HCT116 (cell line): ENCODE results near the gene C1QTNF2. TPM values are rescaled to one million over a fixed set of nuclear protein-coding genes. Genes with fewer than 3 reads are reported as not detected.

ENCODE experiments used
- ATAC-seq: fragments of 200-7000 bp; cut with Tn5 transposase; 2 replicates; pipeline ENCODE4 v1.9.1; 2020; ENCODE audit warnings: mild to moderate bottlenecking, moderate library complexity
- BruUV-seq: library from RNA; stranded (reverse); fragments of 400-500 nt; replicated peaks from 2 replicates; lab custom pipeline; 2021; lab: Mats Ljungman, UMichigan
- CTCF ChIA-PET: fragments of 300-600 bp; sonication (Branson Sonifier 250); formaldehyde crosslinking; loops from one replicate; lab custom pipeline; 2021; ENCODE audit warnings: antibody characterized with exemption; lab: Charles Lee
- POLR2A ChIA-PET: fragments of 300-600, 350-600 bp; sonication (Branson Sonifier 250); formaldehyde crosslinking; loops from one replicate; lab custom pipeline; 2021; ENCODE audit warnings: antibody characterized with exemption; lab: Charles Lee
- RAD21 ChIA-PET, 2 experiments: fragments of 300-600 bp; sonication (Branson Sonifier 250); formaldehyde crosslinking; loops; one replicate each; lab custom pipeline; 2023; ENCODE audit warnings: low total read pairs in 2 of 2; ENCODE audit not compliant: uncharacterized antibody in 2 of 2, unreplicated experiment in 2 of 2, low non-redundant PET in 1 of 2; lab: Charles Lee
- DNase-seq: peaks from one replicate; pipeline ENCODE4 v3.0.0-alpha.2; 2010; ENCODE audit warnings: low read depth, low spot score
- H2AFZ ChIP-seq: fragments of 200-600 bp; shearing (Covaris generic), sonication (generic); 2 replicates; pipeline ENCODE4 v1.6.1; 2017; ENCODE audit warnings: low read depth, mixed run types, mixed read lengths, antibody characterized with exemption, low read length; ENCODE audit not compliant: poor library complexity, severe bottlenecking
- H3K27ac ChIP-seq: 2 replicates; pipeline ENCODE4 v1.5.1; 2012; ENCODE audit warnings: low read depth, low read length
- H3K27me3 ChIP-seq: fragments of 200-600 bp; sonication (generic); 2 replicates; pipeline ENCODE4 v1.6.1; 2016; ENCODE audit warnings: mixed run types, low read length, mixed read lengths; ENCODE audit not compliant: insufficient read depth
- H3K36me3 ChIP-seq, 2 experiments: fragments of 200-500 bp in 1 of 2; fragments of 200-600 bp in 1 of 2; sonication (Bioruptor generic) in 1 of 2; sonication (generic) in 1 of 2; 2 replicates each; pipeline versions ENCODE4 v1.5.1 to v1.6.1; 2014 to 2016; ENCODE audit warnings: low read length in 2 of 2, inconsistent platforms in 1 of 2, mixed read lengths in 1 of 2, mixed run types in 1 of 2; ENCODE audit not compliant: insufficient read depth in 2 of 2, control insufficient read depth in 1 of 2
- H3K4me1 ChIP-seq, 2 experiments: fragments of 200-600 bp in 1 of 2; sonication (generic) in 1 of 2; 2 replicates each; pipeline versions ENCODE4 v1.5.1 to v1.6.1; 2012 to 2017; ENCODE audit warnings: low read length in 2 of 2, inconsistent platforms in 1 of 2, mild to moderate bottlenecking in 1 of 2, mixed read lengths in 1 of 2, mixed run types in 1 of 2, moderate library complexity in 1 of 2; ENCODE audit not compliant: insufficient read depth in 2 of 2, control insufficient read depth in 1 of 2
- H3K4me2 ChIP-seq: fragments of 200-600 bp; sonication (generic); 2 replicates; pipeline ENCODE4 v1.6.1; 2017; ENCODE audit warnings: mixed run types, low read length, mixed read lengths
- H3K4me3 ChIP-seq, 2 experiments: fragments of 200-600 bp in 1 of 2; sonication (generic) in 1 of 2; replicated peaks in 1 of 2; 2 replicates each; pipeline ENCODE4 v1.5.1; 2011 to 2016; ENCODE audit warnings: low read length in 2 of 2, control low read depth in 1 of 2, low read depth in 1 of 2, mild to moderate bottlenecking in 1 of 2, mixed read lengths in 1 of 2, mixed run types in 1 of 2
- H3K79me2 ChIP-seq: fragments of 200-600 bp; sonication (generic); 2 replicates; pipeline ENCODE4 v1.6.1; 2017; ENCODE audit warnings: mild to moderate bottlenecking, mixed run types, low read length, moderate library complexity, mixed read lengths; ENCODE audit not compliant: insufficient read depth
- H3K9ac ChIP-seq: fragments of 200-600 bp; sonication (generic); 2 replicates; pipeline ENCODE4 v1.6.1; 2016; ENCODE audit warnings: low read length, mixed read lengths
- H3K9me2 ChIP-seq: fragments of 200-600 bp; sonication (generic), shearing (Covaris generic); 2 replicates; pipeline ENCODE4 v1.6.1; 2017; ENCODE audit warnings: mixed run types, mild to moderate bottlenecking, moderate library complexity; ENCODE audit not compliant: insufficient read depth
- H3K9me3 ChIP-seq, 2 experiments: fragments of 200-500 bp in 1 of 2; fragments of 200-600 bp in 1 of 2; sonication (Bioruptor generic) in 1 of 2; sonication (generic) in 1 of 2; 2 replicates each; pipeline ENCODE4 v1.6.1; 2014 to 2017; ENCODE audit warnings: low read length in 2 of 2, mixed read lengths in 2 of 2, inconsistent platforms in 1 of 2, low read depth in 1 of 2, mild to moderate bottlenecking in 1 of 2, mixed run types in 1 of 2, moderate library complexity in 1 of 2; ENCODE audit not compliant: control insufficient read depth in 1 of 2, insufficient read depth in 1 of 2
- H4K20me1 ChIP-seq: fragments of 200-600 bp; sonication (generic), shearing (Covaris generic); 2 replicates; pipeline ENCODE4 v1.6.1; 2017; ENCODE audit warnings: mixed run types, mild to moderate bottlenecking, moderate library complexity; ENCODE audit not compliant: insufficient read depth
- EGR1 ChIP-seq: IDR thresholded peaks from 2 replicates; pipeline ENCODE4 v1.6.1; 2012; ENCODE audit warnings: low read depth
- ELF1 ChIP-seq: IDR thresholded peaks from 2 replicates; pipeline ENCODE4 v1.6.1; 2012; ENCODE audit warnings: low read depth, borderline replicate concordance
- EZH2 ChIP-seq: fragments of 200-600 bp; sonication (generic); IDR thresholded peaks from 2 replicates; pipeline ENCODE4 v1.6.1; 2017; ENCODE audit warnings: antibody characterized with exemption, mixed run types
- POLR2A ChIP-seq: IDR thresholded peaks from 2 replicates; pipeline ENCODE4 v1.7.0; 2011; ENCODE audit warnings: borderline replicate concordance; ENCODE audit not compliant: insufficient read depth, insufficient read length; ENCODE audit errors: extremely low read depth
- SP1 ChIP-seq: IDR thresholded peaks from 2 replicates; pipeline ENCODE4 v1.6.1; 2012; ENCODE audit warnings: low read depth
- SRF ChIP-seq: IDR thresholded peaks from 2 replicates; pipeline ENCODE4 v1.6.1; 2012; ENCODE audit warnings: low read depth
- ZFX ChIP-seq: fragments of 450-650 bp; IDR thresholded peaks from 2 replicates; pipeline ENCODE4 v1.6.1; 2017
- intact Hi-C: fragments of 100-400 bp; cut with micrococcal nuclease; formaldehyde crosslinking; loops from 2 replicates; pipeline ENCODE4 v1.10.0; 2022
- total RNA-seq: library from RNA; stranded (reverse); gene quantifications from one replicate; pipeline ENCODE4 v1.2.1, GENCODE V29; 2021; ENCODE audit not compliant: unreplicated experiment
- TF ChIP-seq, protein P1 (sequence below): IDR thresholded peaks from 2 replicates; pipeline ENCODE4 v1.6.1; 2012
- TF ChIP-seq, protein P2 (sequence below): IDR thresholded peaks from 2 replicates; pipeline ENCODE4 v1.6.1; 2011; ENCODE audit warnings: mild to moderate bottlenecking, low read length, moderate library complexity; ENCODE audit not compliant: insufficient replicate concordance; ENCODE audit errors: extremely low read depth
- TF ChIP-seq, protein P3 (sequence below): IDR thresholded peaks from 2 replicates; pipeline ENCODE4 v1.6.1; 2012; ENCODE audit warnings: low read depth
- TF ChIP-seq, protein P4 (sequence below), 3 experiments: fragments of 200-600 bp in 1 of 3; sonication (generic) in 1 of 3; IDR thresholded peaks in 2 of 3; conservative IDR thresholded peaks in 1 of 3; 2 replicates each; pipeline ENCODE4 v1.5.1; 2012 to 2017; ENCODE audit warnings: low read depth in 2 of 3, low read length in 2 of 3, antibody characterized with exemption in 1 of 3, borderline replicate concordance in 1 of 3, control low read depth in 1 of 3, mild to moderate bottlenecking in 1 of 3, mixed read lengths in 1 of 3, mixed run types in 1 of 3, moderate library complexity in 1 of 3; ENCODE audit not compliant: insufficient read depth in 1 of 3
- TF ChIP-seq, protein P5 (sequence below): IDR thresholded peaks from 2 replicates; pipeline ENCODE4 v1.6.1; 2012

Gene C1QTNF2
- total RNA-seq, 1 experiment from 2014 or later: 0.15 TPM

DNA sequence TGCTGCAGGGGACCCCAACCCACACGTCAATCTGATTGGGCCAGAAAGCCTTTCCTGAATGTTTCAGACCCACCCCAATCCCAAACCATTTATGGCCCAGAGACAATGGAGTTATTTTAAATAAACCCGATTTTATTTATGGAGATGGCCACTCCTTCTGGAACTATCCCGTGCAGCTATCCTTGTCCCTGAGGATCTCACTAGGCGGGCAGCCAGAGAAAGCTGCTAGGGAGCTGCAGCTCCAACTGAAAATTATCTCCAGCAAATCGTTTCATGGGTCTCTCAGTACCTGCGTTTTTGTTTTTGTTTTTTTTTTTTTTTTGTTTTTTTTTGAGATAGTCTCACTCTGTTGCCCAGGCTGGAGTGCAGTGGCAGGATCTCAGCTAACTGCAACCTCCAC lies 23.0 kb downstream of the C1QTNF2 start:
- Histone ChIP-seq H3K27me3 (no peaks in the 10 kb centered on the region), H3K9me2 (no peaks in the 10 kb centered on the region), H3K9me3 (no peaks in the 10 kb centered on the region), H2AFZ (no peak overlapping the region), H3K79me2 (no peaks in the 10 kb centered on the region), H3K4me2 (no peak overlapping the region), H3K4me3 (no peak overlapping the region), H4K20me1 (no peaks in the 10 kb centered on the region), H3K36me3 (no peaks in the 10 kb centered on the region), H3K27ac (no peak overlapping the region), H3K9ac (no peak overlapping the region), H3K4me1 (peaks cover 0 to 7% of the 10 kb centered on the region in 2 experiments; a peak in 2 of 4 replicates)
- ATAC-seq (no peak), DNase-seq (no peak)
- CTCF ChIA-PET: interaction anchor here (1.0 kb wide), 1 partner anchor 325 kb away, joined by 3 read pairs; no protein-coding TSS in a partner anchor
- BruUV-seq: no TSS peak
- POLR2A ChIA-PET: no interaction called here
- intact Hi-C loops: no loop called here
- RAD21 ChIA-PET: no interaction called here
- TF ChIP-seq, protein P1, sequence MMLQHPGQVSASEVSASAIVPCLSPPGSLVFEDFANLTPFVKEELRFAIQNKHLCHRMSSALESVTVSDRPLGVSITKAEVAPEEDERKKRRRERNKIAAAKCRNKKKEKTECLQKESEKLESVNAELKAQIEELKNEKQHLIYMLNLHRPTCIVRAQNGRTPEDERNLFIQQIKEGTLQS: no peak
- TF ChIP-seq ELF1 (no peak), EZH2 (no peak), ZFX (no peak), SRF (no peak), EGR1 (no peak), SP1 (no peak), POLR2A (no peak)
- TF ChIP-seq, protein P2, sequence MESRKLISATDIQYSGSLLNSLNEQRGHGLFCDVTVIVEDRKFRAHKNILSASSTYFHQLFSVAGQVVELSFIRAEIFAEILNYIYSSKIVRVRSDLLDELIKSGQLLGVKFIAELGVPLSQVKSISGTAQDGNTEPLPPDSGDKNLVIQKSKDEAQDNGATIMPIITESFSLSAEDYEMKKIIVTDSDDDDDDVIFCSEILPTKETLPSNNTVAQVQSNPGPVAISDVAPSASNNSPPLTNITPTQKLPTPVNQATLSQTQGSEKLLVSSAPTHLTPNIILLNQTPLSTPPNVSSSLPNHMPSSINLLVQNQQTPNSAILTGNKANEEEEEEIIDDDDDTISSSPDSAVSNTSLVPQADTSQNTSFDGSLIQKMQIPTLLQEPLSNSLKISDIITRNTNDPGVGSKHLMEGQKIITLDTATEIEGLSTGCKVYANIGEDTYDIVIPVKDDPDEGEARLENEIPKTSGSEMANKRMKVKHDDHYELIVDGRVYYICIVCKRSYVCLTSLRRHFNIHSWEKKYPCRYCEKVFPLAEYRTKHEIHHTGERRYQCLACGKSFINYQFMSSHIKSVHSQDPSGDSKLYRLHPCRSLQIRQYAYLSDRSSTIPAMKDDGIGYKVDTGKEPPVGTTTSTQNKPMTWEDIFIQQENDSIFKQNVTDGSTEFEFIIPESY: no peak
- TF ChIP-seq, protein P3, sequence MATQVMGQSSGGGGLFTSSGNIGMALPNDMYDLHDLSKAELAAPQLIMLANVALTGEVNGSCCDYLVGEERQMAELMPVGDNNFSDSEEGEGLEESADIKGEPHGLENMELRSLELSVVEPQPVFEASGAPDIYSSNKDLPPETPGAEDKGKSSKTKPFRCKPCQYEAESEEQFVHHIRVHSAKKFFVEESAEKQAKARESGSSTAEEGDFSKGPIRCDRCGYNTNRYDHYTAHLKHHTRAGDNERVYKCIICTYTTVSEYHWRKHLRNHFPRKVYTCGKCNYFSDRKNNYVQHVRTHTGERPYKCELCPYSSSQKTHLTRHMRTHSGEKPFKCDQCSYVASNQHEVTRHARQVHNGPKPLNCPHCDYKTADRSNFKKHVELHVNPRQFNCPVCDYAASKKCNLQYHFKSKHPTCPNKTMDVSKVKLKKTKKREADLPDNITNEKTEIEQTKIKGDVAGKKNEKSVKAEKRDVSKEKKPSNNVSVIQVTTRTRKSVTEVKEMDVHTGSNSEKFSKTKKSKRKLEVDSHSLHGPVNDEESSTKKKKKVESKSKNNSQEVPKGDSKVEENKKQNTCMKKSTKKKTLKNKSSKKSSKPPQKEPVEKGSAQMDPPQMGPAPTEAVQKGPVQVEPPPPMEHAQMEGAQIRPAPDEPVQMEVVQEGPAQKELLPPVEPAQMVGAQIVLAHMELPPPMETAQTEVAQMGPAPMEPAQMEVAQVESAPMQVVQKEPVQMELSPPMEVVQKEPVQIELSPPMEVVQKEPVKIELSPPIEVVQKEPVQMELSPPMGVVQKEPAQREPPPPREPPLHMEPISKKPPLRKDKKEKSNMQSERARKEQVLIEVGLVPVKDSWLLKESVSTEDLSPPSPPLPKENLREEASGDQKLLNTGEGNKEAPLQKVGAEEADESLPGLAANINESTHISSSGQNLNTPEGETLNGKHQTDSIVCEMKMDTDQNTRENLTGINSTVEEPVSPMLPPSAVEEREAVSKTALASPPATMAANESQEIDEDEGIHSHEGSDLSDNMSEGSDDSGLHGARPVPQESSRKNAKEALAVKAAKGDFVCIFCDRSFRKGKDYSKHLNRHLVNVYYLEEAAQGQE: no peak
- TF ChIP-seq, protein P4, sequence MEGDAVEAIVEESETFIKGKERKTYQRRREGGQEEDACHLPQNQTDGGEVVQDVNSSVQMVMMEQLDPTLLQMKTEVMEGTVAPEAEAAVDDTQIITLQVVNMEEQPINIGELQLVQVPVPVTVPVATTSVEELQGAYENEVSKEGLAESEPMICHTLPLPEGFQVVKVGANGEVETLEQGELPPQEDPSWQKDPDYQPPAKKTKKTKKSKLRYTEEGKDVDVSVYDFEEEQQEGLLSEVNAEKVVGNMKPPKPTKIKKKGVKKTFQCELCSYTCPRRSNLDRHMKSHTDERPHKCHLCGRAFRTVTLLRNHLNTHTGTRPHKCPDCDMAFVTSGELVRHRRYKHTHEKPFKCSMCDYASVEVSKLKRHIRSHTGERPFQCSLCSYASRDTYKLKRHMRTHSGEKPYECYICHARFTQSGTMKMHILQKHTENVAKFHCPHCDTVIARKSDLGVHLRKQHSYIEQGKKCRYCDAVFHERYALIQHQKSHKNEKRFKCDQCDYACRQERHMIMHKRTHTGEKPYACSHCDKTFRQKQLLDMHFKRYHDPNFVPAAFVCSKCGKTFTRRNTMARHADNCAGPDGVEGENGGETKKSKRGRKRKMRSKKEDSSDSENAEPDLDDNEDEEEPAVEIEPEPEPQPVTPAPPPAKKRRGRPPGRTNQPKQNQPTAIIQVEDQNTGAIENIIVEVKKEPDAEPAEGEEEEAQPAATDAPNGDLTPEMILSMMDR (IDR thresholded peaks at IDR 0.05 in 2 of 3, conservative IDR thresholded peaks at IDR 0.05 in 1 of 3; ENCODE audit: borderline replicate concordance in 1 of 3, insufficient read depth in 1 of 3, low read depth in 2 of 3, low read length in 2 of 3): no peak
- TF ChIP-seq, protein P5, sequence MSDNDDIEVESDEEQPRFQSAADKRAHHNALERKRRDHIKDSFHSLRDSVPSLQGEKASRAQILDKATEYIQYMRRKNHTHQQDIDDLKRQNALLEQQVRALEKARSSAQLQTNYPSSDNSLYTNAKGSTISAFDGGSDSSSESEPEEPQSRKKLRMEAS: no peak
